Suprapubic skin (tissue), 3 donors: ENCODE measurements around the gene STIM1.
A peak's percentile ranks its signal among the peaks of the same experiment; 100 is the strongest.

Source experiments
- POLR2AphosphoS5 ChIP-seq, 3 donors: sonication (generic); formaldehyde crosslinking; IDR thresholded peaks; one replicate each; pipeline ENCODE4 v1.6.1; 2017; ENCODE audit warnings: antibody characterized with exemption in 3 of 3
- TF ChIP-seq, protein P1 (sequence below), 2 donors: fragments of 200-600 bp in 1 of 2; fragments of 450-650 bp in 1 of 2; sonication (generic) in 1 of 2; IDR thresholded peaks; one replicate each; pipeline ENCODE4 v1.5.1; 2016 to 2019; ENCODE audit warnings: antibody characterized with exemption in 2 of 2, mild to moderate bottlenecking in 1 of 2, moderate library complexity in 1 of 2

DNA sequence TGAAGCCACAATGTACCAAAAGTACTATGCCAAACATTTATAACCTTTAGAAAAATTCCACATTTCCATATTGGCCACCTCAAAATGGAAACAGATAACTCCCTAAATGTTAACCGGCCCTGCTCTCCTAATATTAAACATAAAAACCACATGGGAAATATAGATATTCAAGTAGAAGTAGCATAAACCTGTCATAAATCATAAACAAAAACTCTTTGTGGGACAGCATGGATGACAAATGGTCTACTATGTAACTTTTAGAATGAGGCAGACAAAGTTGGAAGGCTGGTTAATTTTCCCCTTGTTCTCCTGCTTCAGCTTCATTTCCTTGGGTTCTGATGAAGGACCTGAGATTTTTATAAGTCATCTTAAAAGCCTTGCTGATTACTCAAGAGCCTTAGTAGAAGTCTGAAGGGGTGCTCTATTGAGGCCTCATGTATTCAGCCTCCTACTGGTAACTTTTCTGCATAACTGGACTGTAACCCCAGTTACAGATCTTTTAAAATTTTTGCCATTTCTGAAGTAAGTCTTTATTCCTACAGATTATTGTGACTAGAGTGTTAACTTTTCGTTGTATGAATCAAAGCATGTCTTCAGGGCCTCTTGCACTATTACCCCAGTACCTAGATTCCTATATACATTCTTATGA lies 116.4 kb downstream of the STIM1 start:
- TF ChIP-seq, protein P1, sequence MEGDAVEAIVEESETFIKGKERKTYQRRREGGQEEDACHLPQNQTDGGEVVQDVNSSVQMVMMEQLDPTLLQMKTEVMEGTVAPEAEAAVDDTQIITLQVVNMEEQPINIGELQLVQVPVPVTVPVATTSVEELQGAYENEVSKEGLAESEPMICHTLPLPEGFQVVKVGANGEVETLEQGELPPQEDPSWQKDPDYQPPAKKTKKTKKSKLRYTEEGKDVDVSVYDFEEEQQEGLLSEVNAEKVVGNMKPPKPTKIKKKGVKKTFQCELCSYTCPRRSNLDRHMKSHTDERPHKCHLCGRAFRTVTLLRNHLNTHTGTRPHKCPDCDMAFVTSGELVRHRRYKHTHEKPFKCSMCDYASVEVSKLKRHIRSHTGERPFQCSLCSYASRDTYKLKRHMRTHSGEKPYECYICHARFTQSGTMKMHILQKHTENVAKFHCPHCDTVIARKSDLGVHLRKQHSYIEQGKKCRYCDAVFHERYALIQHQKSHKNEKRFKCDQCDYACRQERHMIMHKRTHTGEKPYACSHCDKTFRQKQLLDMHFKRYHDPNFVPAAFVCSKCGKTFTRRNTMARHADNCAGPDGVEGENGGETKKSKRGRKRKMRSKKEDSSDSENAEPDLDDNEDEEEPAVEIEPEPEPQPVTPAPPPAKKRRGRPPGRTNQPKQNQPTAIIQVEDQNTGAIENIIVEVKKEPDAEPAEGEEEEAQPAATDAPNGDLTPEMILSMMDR (IDR thresholded peaks at IDR 0.05) = peak in 1 of 2 donors; percentile 6
- no peak for TF ChIP-seq POLR2AphosphoS5 (IDR thresholded peaks at IDR 0.05)
